Measurements from ENCODE around the gene TULP4. TPM values are rescaled to one million over a fixed set of nuclear protein-coding genes. Genes with fewer than 3 reads are reported as not detected.
"Not testable (repeated sequence)": the region's sequence is repeated elsewhere in the genome, so short reads cannot be mapped to it uniquely, and the experiment has no call there.

TULP4 gene
- total RNA-seq, 3 donors from 2014 or later: 104 to 171 (median 112) TPM

- Histone ChIP-seq H3K27me3 (no peaks in the 10 kb centered on the region), H3K36me3 (no peaks in the 10 kb centered on the region), H3K4me3 (no peak overlapping the region), H3K27ac (no peak overlapping the region), H3K4me1 (no peaks in the 10 kb centered on the region), H3K9me3 (peaks cover 5 to 12% of the 10 kb centered on the region in 2 donors)
- no peak for DNase-seq (ENCODE audit: low spot score in 2 of 2)
- TF ChIP-seq CTCF (IDR thresholded peaks at IDR 0.05): no peak
- no peak for TF ChIP-seq POLR2AphosphoS5 (IDR thresholded peaks at IDR 0.05)
- TF ChIP-seq POLR2A (IDR thresholded peaks at IDR 0.05): no peak
- intact Hi-C loops (cut with DNase I; ENCODE audit: low total_unique reads): no loop called here
Measured at GRCh38 chr6:158292016-158292415, 20.2 kb upstream of the TULP4 start.

GRCh38 chr6:158293122-158293521 lies 19.1 kb upstream of the TULP4 start:
- Histone ChIP-seq H3K4me1 (no peaks in the 10 kb centered on the region), H3K27ac (no peak overlapping the region), H3K9me3 (peaks cover 6 to 22% of the 10 kb centered on the region in 2 donors), H3K36me3 (no peaks in the 10 kb centered on the region), H3K27me3 (no peaks in the 10 kb centered on the region), H3K4me3 (no peak overlapping the region)
- TF ChIP-seq CTCF (IDR thresholded peaks at IDR 0.05) (no peak), POLR2A (IDR thresholded peaks at IDR 0.05) (no peak), POLR2AphosphoS5 (IDR thresholded peaks at IDR 0.05) (no peak)
- intact Hi-C loops (cut with DNase I; ENCODE audit: low total_unique reads): no loop called here
- no peak for DNase-seq (ENCODE audit: low spot score in 2 of 2)

- H3K27ac ChIP-seq; H3K36me3 ChIP-seq; DNase-seq (ENCODE audit: low spot score in 2 of 2); intact Hi-C loops (cut with DNase I; ENCODE audit: low total_unique reads); H3K4me3 ChIP-seq; H3K4me1 ChIP-seq; H3K27me3 ChIP-seq: not testable (repeated sequence)
- peaks cover 6 to 22% of the 10 kb centered on the region in 2 donors for H3K9me3 ChIP-seq
Measured at GRCh38 chr6:158295976-158296853, 16.1 kb upstream of the TULP4 start.

- H3K27me3 ChIP-seq; H3K4me1 ChIP-seq; H3K36me3 ChIP-seq; DNase-seq (ENCODE audit: low spot score in 2 of 2); H3K27ac ChIP-seq; intact Hi-C loops (cut with DNase I; ENCODE audit: low total_unique reads); H3K4me3 ChIP-seq: not testable (repeated sequence)
- H3K9me3 ChIP-seq: peaks cover 6 to 22% of the 10 kb centered on the region in 2 donors
Measured at GRCh38 chr6:158296854-158297324, 15.4 kb upstream of the TULP4 start.

GRCh38 chr6:158297657-158298056 lies 14.6 kb upstream of the TULP4 start:
- H3K9me3 ChIP-seq: peaks cover 6 to 22% of the 10 kb centered on the region in 2 donors
- H3K27me3 ChIP-seq; H3K4me3 ChIP-seq; H3K4me1 ChIP-seq; DNase-seq (ENCODE audit: low spot score in 2 of 2); intact Hi-C loops (cut with DNase I; ENCODE audit: low total_unique reads); H3K27ac ChIP-seq; H3K36me3 ChIP-seq: not testable (repeated sequence)

GRCh38 chr6:158300306-158301143 lies 11.7 kb upstream of the TULP4 start:
- H3K36me3 ChIP-seq; DNase-seq (ENCODE audit: low spot score in 2 of 2); H3K27ac ChIP-seq; H3K4me3 ChIP-seq; H3K4me1 ChIP-seq; H3K27me3 ChIP-seq: not testable (repeated sequence)
- peaks cover 6 to 22% of the 10 kb centered on the region in 2 donors for H3K9me3 ChIP-seq
- intact Hi-C loops (cut with DNase I; ENCODE audit: low total_unique reads): loop anchor here (5.0 kb wide), 1 partner anchor 633 kb away; no protein-coding TSS in a partner anchor

- H3K4me1 ChIP-seq; H3K27ac ChIP-seq; H3K27me3 ChIP-seq; H3K4me3 ChIP-seq; H3K36me3 ChIP-seq; DNase-seq (ENCODE audit: low spot score in 2 of 2): not testable (repeated sequence)
- H3K9me3 ChIP-seq: peaks cover 5 to 13% of the 10 kb centered on the region in 2 donors
- intact Hi-C loops (cut with DNase I; ENCODE audit: low total_unique reads): loop anchor here (5.0 kb wide), 1 partner anchor 634 kb away; no protein-coding TSS in a partner anchor
Measured at GRCh38 chr6:158301561-158301960, 10.7 kb upstream of the TULP4 start.

GRCh38 chr6:158302195-158302796 lies 10.0 kb upstream of the TULP4 start:
- not testable (repeated sequence) for H3K27ac ChIP-seq; H3K36me3 ChIP-seq; H3K4me3 ChIP-seq; DNase-seq (ENCODE audit: low spot score in 2 of 2); H3K27me3 ChIP-seq; H3K9me3 ChIP-seq; H3K4me1 ChIP-seq
- intact Hi-C loops (cut with DNase I; ENCODE audit: low total_unique reads): loop anchor here (5.0 kb wide), 1 partner anchor 635 kb away; no protein-coding TSS in a partner anchor
